GM12801 (cell line): ENCODE data around the gene PRAMEF17.
"Not testable (repeated sequence)": the region's sequence is repeated elsewhere in the genome, so short reads cannot be mapped to it uniquely, and the experiment has no call there.

Experiments
- TF ChIP-seq, protein P1 (sequence below): IDR thresholded peaks from one replicate; pipeline ENCODE4 v1.5.1; 2011; ENCODE audit warnings: control low read depth; ENCODE audit not compliant: insufficient read length; ENCODE audit errors: extremely low read depth

Gene PRAMEF17, protein sequence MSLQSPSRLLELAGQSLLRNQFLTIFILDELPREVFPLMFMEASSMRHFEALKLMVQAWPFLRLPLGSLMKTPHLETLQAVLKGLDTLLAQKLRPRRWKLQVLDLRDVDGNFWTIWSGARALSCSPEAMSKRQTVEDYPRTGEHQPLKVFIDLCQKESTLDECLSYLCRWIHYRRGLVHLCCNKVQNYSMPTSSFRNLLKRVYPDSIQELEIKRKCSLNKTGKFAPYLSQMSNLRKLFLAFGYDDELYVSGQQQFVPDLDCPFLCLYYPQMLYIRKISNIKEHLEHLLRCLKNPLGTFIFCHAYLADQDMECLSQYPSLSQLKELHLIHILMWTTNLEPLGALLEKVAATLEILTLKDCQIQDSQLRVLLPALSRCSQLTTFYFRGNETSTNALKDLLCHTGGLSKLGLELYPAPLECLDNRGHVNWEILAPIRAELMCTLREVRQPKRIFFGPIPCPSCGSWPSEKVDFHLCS

DNA sequence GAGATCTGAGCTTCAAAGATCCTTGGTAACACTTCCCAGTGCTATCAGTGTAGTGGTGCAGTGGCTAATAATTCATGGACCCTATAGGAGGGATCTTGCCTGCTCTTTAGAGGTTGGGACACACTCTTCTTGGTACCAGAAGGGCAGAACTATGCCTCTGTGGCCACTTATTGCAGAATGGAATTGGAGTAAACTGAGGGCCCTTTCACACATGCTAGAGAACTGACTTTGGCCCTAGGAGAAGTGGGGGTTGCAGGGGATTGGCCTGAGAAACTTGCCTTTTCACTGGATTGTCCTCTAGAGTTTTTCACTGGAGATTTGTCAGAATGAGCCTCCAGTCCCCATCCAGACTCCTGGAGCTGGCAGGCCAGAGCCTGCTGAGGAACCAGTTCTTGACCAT is at the start of gene PRAMEF17:
TSS of gene PRAMEF17 (plus strand) at position 301 of the 400 bp plus-strand sequence. CDS start at position 327, 26 bp downstream.
- TF ChIP-seq, protein P1, sequence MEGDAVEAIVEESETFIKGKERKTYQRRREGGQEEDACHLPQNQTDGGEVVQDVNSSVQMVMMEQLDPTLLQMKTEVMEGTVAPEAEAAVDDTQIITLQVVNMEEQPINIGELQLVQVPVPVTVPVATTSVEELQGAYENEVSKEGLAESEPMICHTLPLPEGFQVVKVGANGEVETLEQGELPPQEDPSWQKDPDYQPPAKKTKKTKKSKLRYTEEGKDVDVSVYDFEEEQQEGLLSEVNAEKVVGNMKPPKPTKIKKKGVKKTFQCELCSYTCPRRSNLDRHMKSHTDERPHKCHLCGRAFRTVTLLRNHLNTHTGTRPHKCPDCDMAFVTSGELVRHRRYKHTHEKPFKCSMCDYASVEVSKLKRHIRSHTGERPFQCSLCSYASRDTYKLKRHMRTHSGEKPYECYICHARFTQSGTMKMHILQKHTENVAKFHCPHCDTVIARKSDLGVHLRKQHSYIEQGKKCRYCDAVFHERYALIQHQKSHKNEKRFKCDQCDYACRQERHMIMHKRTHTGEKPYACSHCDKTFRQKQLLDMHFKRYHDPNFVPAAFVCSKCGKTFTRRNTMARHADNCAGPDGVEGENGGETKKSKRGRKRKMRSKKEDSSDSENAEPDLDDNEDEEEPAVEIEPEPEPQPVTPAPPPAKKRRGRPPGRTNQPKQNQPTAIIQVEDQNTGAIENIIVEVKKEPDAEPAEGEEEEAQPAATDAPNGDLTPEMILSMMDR: not testable (repeated sequence)

DNA sequence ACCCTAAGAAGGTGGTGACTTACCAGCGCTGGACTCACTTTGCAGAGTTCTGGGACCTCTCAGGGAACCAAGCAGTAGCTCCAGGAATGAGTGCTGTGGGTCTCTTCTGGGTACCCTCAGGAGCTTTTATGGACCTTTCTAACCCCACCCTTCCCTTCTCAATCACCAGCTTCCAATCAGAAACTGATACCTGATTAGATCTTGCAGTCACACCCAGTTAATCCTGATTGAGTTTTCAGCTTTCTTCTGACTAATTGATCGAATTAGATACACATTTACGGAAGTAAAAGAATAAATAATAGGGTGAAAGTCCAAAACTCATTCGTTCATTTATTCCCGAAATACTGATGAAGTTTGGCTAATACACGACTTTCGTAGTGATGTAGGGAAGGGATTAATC is 42.4 kb upstream of the PRAMEF17 start, which contains the start of gene PRAMEF14:
TSS of gene PRAMEF14 (minus strand) at position 101 of the 400 bp plus-strand sequence. CDS start 1,820 bp downstream, outside the sequence.
- TF ChIP-seq, protein P1: not testable (repeated sequence)

DNA sequence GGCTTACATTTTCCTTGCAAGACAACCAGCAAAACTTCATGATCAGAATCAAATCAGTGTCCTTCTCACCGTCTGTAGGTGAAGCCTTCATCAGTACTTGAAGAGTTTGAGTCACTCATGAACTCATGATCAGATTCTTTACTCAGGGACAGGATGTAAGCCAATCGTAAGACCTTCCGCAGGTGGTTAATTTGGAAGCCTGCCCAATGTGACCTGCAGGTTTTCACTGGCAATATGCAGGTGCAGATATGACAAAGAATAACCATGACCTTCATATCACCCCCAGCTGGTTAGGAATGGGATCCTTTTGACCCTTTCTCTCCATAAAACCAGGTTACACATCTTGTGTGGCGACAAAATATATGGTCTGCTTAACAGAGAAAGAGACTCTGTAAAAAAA is 18.4 kb downstream of the PRAMEF17 start:
- TF ChIP-seq, protein P1: no peak

DNA sequence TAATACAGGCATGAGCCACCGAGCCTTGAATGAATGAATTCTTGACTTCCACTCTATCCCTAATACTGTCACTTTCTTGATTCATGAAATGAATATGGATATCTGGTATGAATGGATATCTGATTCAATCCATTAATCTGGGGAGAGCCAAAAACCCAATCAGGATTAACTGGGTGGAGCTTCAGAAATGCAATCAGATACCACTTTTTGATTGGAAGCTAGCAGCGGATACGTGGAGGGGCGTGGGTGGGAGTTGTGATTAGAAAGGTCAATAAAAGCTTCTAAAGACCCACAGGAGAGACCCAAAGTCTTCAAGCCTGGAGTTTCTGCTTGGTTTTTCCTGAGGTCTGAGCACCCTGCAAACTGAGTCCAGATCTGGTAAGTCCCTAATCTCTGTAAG is 20.7 kb downstream of the PRAMEF17 start, which contains the start of gene PRAMEF20:
TSS of gene PRAMEF20 (plus strand) at position 301 of the 400 bp plus-strand sequence. CDS start 5,905 bp downstream, outside the sequence.
- TF ChIP-seq, protein P1: not testable (repeated sequence)

DNA sequence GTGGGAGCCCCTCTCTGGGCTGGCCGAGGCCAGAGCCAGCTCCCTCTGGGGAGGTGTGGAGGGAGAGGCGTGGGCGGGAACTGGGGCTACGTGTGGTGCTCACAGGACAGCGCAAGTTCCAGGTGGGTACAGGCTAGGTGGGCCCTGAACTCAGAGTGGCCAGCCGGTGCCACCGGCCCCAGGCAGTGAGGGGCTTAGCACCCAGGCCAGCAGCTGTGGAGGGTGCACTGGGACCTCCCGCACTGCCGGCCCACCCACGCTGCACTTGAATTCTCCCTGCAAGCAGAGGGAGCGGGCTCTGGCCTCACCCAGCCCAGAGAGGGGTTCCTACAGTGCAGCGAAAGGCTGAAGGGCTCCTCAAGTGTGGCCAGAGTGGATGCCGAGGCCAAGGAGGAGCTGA is 41.1 kb downstream of the PRAMEF17 start:
- TF ChIP-seq, protein P1: no peak

DNA sequence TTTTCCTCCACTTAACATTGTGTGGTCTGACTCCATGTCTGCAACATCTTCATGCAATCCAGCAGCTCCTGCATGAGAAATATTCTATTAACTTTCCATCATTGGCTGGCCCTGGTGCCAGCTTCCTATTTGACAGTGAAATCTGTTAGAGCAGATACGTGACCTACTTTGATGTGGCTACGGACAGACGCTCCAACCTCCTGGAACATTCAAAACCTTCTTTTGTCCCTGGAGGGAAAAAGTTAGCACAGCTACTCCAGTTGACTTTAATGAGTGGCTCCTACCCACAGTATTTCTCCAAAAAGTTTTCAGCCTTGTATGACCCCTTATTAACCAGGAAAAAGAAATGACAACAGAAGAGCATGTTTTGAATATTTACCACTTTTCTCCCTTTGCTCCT is 42.8 kb downstream of the PRAMEF17 start:
- TF ChIP-seq, protein P1: no peak

DNA sequence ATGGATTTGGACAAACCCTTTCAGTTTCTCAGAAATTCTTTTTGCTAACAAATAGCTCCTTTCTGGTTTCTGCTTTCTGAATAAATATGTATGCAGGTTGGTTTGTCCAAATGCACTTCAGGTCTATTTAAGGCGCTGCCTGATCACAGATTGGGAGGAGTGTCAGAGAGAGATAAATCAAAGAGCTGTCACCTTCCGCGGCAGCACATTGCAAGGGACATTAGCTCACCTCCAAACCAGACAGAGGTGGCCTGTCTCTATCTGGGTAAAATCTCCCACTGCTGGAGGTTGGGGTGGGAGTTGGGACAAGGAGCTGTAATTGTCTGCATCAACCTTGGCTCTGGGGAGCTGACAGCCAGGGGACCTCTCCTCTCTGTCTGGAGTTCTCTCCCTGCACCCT is 46.0 kb downstream of the PRAMEF17 start:
- TF ChIP-seq, protein P1: no peak
